COLO668 (cell line): ENCODE data around the gene RBCK1.

Source experiments
- DNase-seq: peaks from one replicate; lab custom pipeline; 2025; ENCODE audit not compliant: unreplicated experiment; lab: John Stamatoyannopoulos, UW

RBCK1 gene

DNA sequence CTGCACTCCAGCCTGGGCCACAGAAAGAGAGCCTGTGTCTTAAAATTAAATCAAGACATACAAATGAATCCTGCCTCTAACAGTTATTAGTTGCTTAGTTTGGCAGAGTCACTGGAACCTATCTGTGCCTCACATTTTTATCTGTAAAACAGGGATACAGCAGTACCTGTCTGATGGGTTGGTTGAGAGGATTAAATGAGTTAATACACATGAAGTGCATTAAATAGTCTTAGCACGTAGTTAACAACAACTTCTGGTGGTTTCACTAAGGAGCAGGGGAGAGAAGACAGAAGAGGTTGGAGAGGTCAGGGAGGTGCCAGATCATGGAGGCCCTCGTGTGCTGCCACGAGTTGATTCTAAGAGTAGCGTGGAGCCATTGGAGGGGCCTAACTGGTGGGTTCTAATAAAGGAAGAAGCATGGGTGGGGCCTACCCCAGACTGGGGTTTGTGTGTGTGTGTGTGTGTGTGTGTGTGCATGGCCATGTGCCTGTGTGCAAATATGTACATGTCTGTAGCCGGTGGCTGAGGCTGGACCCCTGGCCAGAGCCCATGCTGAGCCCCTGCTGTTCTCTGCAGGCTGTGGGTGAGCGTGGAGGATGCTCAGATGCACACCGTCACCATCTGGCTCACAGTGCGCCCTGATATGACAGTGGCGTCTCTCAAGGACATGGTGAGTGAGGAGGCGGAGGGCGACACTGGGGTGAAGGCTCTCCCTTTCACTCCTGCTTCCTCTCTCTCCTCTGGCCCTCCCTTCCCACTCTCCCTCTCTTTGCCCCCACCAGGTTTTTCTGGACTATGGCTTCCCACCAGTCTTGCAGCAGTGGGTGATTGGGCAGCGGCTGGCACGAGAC, 9.1 kb downstream of the RBCK1 start:
- DNase-seq = no peak

DNA sequence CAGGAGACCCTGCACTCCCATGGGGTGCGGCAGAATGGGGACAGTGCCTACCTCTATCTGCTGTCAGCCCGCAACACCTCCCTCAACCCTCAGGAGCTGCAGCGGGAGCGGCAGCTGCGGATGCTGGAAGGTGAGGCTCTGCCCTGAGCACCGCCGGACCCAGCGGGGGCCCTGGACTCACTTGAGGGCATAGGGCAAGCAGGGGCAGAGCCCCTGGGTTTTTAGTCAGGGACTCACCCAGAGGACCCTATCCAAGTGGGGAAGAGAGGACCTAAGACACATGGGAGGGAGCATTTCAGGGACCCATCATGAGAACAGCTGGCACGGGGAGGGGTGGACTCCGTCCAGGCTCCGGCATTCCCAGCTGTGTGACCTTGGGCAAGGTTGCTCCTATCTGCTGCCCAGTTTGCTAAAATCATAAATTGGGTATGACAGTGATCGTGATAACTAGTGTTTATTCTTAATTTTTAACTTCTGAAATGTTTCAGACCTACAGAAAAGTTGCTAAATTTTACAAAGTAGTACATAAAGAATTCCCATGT, 9.8 kb downstream of the RBCK1 start:
- DNase-seq = no peak

- DNase-seq = no peak
These were observed 10.8 kb downstream of the RBCK1 start for GRCh38 chr20:418858-419365.

- peak; percentile 98 for DNase-seq
These were observed 11.6 kb downstream of the RBCK1 start for GRCh38 chr20:419556-420165.

- DNase-seq = no peak
These were observed 12.1 kb downstream of the RBCK1 start for GRCh38 chr20:420166-420620.

GRCh38 chr20:420721-421574, 12.8 kb downstream of the RBCK1 start:
- peak; percentile 67 for DNase-seq

GRCh38 chr20:421685-422250, 13.7 kb downstream of the RBCK1 start:
- DNase-seq = no peak

DNA sequence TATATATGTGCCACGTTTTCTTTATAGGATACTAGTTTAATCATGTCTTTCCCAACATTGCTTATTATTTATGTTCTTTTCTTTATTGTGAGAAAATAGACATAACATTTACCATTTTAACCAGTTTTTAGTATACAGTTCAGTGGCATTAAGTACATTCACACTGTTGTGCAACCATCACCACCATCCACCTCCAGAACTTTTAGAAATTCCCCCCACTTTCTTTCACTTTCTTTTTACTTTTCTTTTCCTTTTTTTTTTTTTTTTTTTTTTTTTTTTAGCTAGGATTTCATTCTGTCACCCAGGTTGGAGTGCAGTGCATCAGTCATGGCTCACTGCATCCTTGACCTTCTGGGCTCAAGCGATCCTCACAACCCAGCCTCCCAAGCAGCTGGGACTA, 18.5 kb downstream of the RBCK1 start:
- no peak for DNase-seq

DNA sequence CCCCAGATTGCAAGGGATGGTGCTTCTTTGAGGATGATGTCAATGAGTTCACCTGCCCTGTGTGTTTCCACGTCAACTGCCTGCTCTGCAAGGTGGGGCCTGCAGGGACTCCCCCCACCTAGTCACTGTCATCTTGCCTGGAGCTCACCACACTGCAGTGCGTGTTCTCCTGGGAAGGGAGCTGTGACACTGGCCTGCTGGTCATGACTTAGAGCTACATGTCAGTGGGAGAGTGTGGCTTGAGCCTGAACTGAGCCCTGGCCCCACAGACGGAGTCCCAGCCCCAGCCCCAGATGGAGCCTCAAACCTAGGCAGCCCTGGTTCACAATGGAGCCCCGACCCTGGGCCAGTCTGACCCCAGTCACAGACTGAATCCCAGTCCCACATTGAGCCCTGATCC, 19.3 kb downstream of the RBCK1 start:
- DNase-seq = no peak

DNA sequence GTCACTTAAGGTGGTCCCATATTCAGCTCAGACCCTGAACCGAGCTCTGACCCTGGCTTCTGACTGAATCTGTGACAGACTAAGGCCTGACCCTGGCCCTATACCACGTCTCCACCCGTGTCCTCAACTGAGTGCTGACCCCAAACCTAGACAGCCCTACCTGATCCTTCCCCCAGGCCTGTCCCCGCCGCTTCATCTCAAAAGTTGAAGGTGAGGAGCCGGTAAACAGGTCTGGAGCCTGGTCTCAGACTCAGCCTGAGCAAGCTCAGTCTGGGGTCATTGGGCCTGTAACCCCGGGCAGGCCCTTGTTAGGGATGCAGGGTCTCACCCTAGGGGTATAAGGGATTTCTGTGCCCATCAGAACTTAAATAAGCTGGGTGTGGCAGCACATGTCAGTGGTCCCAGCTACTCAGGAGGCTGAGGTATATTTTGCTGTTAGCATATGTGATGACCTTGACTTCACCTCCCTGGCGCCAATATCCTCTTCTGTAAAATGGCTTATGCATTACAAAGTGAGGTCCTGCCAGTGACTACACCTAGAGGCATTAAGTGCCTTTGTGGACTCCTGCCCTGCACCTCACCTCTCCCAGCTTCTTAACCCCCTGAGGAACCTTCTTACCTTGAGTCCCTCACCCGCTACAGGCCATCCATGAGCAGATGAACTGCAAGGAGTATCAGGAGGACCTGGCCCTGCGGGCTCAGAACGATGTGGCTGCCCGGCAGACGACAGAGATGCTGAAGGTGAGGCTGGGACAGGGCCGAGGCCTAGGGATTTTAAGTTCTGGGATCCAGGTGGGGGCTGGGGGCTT, 20.0 kb downstream of the RBCK1 start:
- no peak for DNase-seq

GRCh38 chr20:428658-429200, 20.6 kb downstream of the RBCK1 start:
- DNase-seq = peak; percentile 56

DNA sequence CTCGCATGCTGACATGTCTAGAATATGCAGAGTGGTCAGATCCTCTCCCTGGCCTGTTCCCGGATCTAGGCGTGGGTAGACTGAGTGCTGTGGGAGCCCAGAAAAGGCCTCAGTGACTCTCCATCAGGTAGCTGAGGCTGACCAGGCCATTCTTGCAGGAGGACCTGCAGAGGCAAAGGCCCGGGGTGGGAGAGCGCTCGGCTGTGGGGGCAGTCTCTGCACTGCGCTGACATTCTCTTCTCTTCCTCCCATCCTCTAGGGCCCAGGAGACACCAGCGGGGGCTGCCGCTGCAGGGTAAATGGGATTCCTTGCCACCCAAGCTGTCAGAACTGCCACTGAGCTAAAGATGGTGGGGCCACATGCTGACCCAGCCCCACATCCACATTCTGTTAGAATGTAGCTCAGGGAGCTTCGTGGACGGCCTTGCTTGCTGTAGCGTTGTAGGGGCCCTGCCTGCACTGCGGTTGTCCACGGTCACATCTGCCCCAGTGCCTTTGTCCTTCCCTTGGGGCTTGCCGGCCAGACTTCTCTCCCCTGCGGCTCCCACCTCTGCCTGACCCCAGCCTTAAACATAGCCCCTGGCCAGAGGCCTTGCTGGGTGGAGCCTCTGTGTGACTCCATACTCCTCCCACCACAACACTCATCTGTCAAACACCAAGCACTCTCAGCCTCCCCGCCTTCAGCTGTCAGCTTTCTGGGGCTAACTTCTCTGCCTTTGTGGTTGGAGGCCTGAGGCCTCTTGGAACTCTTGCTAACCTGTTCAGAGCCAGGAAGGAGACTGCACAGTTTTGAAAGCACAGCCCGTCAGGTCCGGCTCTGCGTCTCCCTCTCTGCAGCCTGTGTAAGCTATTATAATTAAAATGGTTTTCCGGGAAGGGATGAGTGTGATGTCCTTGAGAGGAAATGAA, 22.2 kb downstream of the RBCK1 start:
- DNase-seq = no peak

- DNase-seq = peak; percentile 64
These were observed 23.2 kb downstream of the RBCK1 start for GRCh38 chr20:431012-431904.

DNA sequence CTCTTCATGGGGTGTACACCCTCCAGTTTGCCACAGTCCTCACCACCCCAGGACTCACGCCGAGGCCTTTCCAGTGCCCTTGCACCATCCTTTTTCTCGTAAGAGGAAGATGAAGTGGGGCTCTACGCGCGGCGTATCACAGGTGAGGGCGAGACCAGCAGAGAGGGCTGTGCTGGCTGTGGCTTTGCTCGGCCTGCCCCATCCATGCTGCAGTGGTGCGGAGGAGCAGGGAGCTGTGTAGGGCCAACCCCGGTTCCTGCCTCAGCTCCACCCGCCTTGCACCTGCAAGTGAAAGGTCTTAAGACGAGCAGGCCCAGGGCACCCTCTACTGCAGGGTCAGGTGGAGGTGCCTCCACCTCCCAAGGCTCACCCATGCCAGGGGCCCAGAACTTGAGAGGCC, 24.1 kb downstream of the RBCK1 start:
- no peak for DNase-seq

- DNase-seq = no peak
These were observed 24.7 kb downstream of the RBCK1 start for GRCh38 chr20:432677-433299.

GRCh38 chr20:433300-433975, 25.3 kb downstream of the RBCK1 start:
- DNase-seq = no peak

GRCh38 chr20:434221-434620, 26.1 kb downstream of the RBCK1 start:
- DNase-seq = no peak
